EL (cell line): ENCODE measurements around the gene FOXA3.

Experiments
- DNase-seq: peaks from one replicate; pipeline ENCODE4 v3.0.0-alpha.2; 2016

The FOXA3 gene

DNA sequence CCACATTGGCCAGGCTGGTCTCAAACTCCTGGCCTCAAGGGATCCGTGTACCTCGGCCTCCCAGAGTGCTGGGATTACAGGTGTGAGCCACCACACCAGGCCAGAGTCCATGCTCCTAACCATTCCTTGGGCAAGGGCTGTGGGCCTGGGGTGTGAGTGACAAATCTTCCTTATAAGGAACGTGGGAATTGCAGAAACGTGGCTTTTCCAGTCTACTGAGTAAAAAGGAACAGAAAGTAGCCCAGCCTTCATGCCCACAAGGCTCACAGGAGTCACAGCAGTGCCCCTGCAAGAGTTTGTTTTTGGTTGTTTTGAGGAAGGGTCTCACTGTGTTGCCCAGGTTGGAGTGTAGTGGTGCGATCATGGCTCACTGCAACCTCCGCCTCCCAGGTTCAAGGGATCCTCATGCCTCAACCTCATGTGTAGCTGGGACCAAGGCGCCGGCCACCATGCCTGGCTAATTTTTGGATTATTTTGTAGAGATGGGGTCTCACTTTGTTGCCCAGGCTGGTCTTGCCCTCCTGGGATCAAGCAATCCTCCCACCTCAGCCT, 33.2 kb downstream of the FOXA3 start:
- no peak for DNase-seq

GRCh38 chr19:45899253-45899652, 35.1 kb downstream of the FOXA3 start:
- no peak for DNase-seq

GRCh38 chr19:45899919-45900589, 35.9 kb downstream of the FOXA3 start:
- no peak for DNase-seq

DNA sequence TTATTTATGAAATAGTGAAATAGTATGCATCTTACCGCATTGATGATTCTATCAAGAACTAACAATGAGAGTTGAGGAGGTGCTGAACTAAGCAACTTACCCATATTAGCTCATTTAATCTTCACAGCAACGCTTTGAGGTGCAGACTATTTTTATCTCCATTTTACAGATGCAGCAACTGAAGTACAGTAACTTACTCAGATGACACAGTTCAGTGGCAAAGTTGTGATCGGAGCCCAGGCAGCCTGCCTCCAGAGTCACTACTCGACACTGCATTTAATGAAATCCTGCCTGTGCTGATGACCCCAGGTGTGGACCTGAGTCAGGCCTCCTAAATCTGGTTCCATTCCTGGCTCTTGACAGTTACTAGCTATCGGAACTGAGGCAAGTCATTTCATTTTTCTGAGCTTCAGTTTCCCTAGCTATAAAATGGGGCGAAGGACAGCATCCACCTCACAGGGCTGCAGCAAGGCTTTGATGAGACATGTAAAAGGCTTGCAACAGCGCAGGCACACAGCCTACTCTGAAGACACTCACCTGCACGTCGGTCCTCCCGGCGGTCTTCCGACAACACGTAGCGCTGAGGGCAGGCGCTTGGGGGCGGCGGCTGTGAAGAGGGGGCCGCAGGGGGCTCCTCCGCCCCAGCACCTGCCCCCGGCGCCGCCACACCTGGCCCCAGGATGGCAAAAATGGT, 36.8 kb downstream of the FOXA3 start:
- no peak for DNase-seq

DNA sequence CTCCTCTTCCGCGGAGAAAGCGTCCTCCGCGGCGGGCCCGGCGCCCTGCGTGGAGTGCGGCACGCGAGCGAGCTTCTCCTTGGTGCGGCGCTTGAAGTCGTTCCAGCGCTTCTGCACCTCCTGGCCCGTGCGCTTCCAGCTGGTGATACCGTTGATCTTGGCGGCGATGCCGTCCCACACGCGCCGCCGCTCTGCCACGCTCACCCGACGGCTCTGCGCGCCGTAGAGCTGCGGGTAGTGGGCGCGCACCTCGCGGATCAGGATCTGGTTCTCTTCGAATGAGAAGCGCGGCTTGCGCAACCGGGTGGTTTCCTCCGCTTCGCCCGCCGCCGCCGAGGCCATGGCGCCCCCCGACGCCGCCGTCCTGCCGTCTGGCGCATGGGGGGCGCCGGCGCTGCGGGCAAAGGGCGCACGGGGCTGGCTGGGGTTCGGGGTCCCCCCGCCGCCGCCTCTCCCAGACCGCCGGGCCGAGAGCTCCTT, 37.3 kb downstream of the FOXA3 start:
- peak; percentile 23 for DNase-seq

DNA sequence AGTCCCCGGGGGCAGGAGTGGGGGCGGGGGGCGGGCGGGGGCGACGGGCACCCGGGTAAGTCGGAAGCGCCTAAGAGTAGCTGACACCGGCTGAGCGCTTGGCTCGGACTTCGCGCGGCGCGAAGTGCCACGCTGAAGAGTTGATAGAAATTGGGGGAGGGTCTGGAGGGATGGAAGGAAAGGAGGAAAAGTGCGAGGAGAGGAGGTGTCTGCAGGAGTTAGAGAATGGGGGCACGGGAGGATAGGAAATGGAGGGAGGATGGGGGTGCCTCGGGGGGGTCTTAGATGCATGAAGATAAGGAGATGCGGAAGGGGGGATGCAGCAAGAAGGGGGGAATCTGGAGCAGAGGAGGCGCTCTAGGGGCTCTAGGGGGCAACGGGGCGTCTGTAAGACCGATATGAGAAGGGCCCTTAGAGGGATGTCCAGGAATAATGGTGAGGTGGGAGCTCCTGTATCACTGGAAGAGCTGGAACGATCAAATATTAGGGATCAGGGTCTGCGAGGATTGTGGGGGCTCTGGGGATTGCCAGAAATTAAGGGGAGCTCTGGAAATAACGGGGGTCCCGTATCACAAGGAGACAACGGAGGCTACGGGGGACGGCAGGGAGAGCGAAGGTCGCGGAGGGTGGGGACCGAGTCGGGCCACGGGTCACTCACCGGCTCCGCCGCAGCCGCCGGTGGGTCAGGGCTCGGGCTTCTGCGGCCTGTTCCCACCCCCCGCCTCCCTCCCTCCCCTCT, 38.0 kb downstream of the FOXA3 start, which contains the start of gene MYPOP:
TSS of gene MYPOP (minus strand) at position 702 of the 739 bp plus-strand sequence. CDS start 840 bp downstream, outside the sequence.
- DNase-seq, result peak; percentile 19

- DNase-seq, result peak; percentile 97
Measured at GRCh38 chr19:45902651-45903625, 38.8 kb downstream of the FOXA3 start.

DNA sequence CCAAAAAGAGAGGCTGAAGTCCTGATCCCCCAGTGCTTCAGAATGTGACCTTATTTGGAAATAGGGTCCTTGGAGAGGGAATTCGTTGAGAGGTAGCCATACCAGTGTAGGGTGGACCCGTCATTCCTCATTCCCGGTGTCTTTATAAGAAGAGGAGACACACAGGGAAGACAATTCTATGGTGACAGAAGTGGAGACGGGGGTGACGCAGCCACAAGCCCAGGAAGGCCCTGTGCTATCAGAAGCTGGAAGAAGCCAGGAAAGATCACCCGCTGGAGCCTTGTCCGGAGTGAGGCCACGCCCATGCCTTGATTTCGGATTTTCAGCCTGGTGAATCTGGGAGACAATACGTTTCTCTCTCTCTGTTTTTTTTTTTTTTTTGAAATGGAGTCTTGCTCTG, 40.9 kb downstream of the FOXA3 start:
- no peak for DNase-seq

DNA sequence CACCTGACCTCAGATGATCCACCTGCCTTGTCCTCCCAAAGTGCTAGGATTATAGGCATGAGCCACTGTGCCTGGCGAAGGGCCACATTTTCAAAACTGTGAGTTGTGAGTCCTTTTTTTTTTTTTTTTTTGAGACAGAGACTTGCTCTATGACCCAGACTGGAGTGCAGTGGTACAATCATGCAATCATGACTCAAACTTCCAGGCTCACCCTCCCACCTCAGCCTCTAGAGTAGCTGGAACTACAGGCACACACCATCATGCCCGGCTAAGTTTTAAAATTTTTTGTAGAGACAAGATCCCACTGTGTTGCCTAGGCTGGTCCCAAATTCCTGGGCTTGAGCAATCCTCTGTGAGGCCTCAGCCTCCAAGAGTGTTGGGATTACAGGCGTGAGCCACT, 42.1 kb downstream of the FOXA3 start:
- DNase-seq, result peak; percentile 47

DNA sequence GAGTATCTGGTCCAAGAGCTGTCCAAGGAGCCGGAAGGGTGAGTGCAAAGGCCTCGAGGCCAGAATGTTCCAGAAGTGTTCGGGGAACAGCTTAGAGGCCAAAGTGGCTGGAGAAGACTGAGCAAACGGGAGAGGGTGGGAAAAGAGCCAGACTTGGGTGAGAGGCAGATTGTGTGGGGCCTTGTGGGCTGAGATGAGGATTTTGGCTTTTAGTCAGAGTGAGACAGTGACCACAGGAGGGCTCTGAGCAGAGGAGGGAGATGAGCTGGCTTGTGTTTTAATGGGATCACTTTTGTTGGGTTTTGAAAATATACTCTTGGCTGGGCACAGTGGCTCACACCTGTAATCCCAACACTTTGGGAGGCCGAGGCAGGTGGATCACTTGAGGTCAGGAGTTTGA, 44.8 kb downstream of the FOXA3 start:
- peak; percentile 30 for DNase-seq

DNA sequence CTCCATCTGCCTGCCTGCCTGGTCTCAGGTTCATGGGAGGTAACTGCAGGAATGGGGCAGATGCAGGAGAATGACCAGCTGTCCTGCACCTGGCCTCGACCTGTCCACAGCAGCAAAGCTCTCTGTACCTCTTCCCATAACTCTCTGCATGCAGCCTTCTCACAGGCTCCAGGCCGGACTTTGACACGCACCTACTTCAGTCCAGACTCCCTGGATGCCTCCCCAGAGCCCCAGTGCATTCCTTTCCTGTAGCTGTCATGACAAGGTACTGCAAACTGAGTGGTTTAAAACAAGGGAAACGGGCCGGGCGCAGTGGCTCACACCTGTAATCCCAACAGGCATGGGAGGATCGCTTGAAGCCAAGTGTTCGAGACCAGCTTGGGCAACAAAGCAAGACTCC, 47.2 kb downstream of the FOXA3 start:
- DNase-seq, result no peak

DNA sequence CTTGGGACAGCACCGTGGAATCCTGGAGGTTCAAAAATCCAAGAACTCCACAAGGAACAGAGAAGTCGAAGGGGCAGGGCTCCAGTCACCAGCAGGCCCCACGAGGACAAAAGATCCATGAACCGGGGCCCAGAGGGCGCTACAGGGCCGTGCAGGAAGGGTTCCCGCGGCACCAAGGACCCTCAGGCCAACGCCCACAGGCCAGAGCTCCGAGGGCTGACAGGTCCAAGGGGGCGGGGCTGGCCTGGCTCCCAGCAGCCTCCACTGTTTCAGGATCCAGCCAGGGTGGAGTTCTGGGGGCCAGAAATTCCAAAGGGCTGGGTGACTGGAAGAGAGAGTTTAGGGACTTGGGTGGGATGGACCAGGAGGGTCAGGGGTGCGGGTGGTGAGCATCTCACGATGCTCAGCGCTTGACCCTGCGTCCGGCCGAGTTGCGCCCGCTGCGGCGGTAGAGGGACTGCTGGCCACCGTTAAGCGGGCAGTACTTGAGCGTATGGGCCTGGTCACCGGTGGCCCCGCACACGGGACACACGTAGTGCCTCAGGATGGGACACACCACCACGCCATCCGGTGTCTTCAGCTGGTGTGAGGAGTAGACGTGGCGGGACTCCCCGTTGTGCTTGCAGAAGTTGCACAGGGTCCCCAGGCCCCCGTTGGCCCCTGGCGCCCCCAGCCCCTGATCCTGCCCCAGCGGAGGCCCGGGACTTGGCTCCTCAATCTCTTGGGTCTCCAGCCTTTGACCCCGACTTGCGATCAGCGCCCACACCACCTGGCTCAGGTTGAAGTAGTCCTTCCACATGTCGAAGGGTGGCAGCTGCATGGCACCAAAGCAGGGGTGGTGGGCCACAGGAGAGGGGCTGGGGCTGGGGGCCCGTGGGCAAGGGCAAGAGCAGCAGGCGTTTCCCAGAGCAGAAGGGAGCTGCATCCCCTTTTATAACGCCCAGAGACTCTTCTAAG, 50.0 kb downstream of the FOXA3 start, which contains the start of gene NANOS2:
TSS of gene NANOS2 (minus strand) at position 905 of the 957 bp plus-strand sequence. CDS start at position 820, 85 bp downstream.
- DNase-seq, result peak; percentile 17

- no peak for DNase-seq
Measured at GRCh38 chr19:45917421-45918091, 53.4 kb downstream of the FOXA3 start.

GRCh38 chr19:45918721-45919120, 54.6 kb downstream of the FOXA3 start:
- no peak for DNase-seq

GRCh38 chr19:45919678-45920077, 55.6 kb downstream of the FOXA3 start:
- no peak for DNase-seq

GRCh38 chr19:45920458-45920857, 56.3 kb downstream of the FOXA3 start:
- no peak for DNase-seq

DNA sequence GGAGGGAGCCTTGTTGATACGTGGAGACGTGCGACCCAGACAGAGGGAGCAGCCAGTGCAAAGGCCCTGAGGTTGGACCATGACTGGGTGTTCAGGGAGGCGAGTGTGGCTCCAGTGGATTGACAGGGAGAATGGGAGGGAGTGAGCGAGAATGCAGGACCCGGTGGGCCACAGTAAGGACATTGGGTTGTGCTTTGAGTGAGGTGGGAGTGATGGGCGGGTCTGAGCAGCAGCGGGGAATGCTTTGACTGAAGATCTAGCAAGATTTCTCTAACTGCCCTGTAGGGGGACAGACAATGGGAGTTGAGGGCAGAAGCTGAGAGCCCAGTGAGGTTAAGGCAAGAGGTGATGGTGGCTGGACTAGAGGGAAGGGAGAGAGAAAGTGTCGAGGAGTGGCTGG, 58.2 kb downstream of the FOXA3 start:
- DNase-seq, result peak; percentile 20
